Activated CD4-positive, alpha-beta T cell treated with anti-CD3 and anti-CD28 coated beads, Interleukin-2, Interleukin-4, amounts not matched to agents 100 ng/mL and 50 ng/mL, durations not matched to agents 16 hours and 8 hours (primary cell): ENCODE measurements around the gene SLC6A17.

Source experiments
- DNase-seq: peaks from one replicate; pipeline ENCODE4 v3.0.0-alpha.2; 2020; ENCODE audit warnings: low spot score

Gene SLC6A17

GRCh38 chr1:110223127-110223526 lies 72.8 kb downstream of the SLC6A17 start:
- no peak for DNase-seq

- DNase-seq: no peak
Observed at GRCh38 chr1:110223581-110223980, 73.3 kb downstream of the SLC6A17 start.

GRCh38 chr1:110224240-110224995 lies 74.1 kb downstream of the SLC6A17 start:
- no peak for DNase-seq

- no peak for DNase-seq
Observed at GRCh38 chr1:110225212-110225611, 74.9 kb downstream of the SLC6A17 start.

- no peak for DNase-seq
Observed at GRCh38 chr1:110225756-110226404, 75.6 kb downstream of the SLC6A17 start.

GRCh38 chr1:110227774-110228173 lies 77.5 kb downstream of the SLC6A17 start:
- no peak for DNase-seq

- DNase-seq: no peak
Observed at GRCh38 chr1:110228381-110228780, 78.1 kb downstream of the SLC6A17 start.

- DNase-seq: no peak
Observed at GRCh38 chr1:110228869-110229268, 78.6 kb downstream of the SLC6A17 start.

GRCh38 chr1:110229348-110230001 lies 79.2 kb downstream of the SLC6A17 start:
- no peak for DNase-seq

- no peak for DNase-seq
Observed at GRCh38 chr1:110230381-110231199, 80.3 kb downstream of the SLC6A17 start.

- DNase-seq: no peak
Observed at GRCh38 chr1:110233861-110234260, 83.6 kb downstream of the SLC6A17 start.

GRCh38 chr1:110234691-110235090 lies 84.4 kb downstream of the SLC6A17 start:
- DNase-seq: no peak

- DNase-seq: no peak
Observed at GRCh38 chr1:110235181-110235833, 85.0 kb downstream of the SLC6A17 start.

GRCh38 chr1:110235834-110236682 lies 85.8 kb downstream of the SLC6A17 start:
- peak; percentile 83 for DNase-seq

GRCh38 chr1:110237386-110238152 lies 87.3 kb downstream of the SLC6A17 start:
- no peak for DNase-seq

GRCh38 chr1:110239441-110240430 lies 89.4 kb downstream of the SLC6A17 start:
- DNase-seq: no peak

GRCh38 chr1:110240476-110241210 lies 90.3 kb downstream of the SLC6A17 start:
- DNase-seq: no peak

- DNase-seq: no peak
Observed at GRCh38 chr1:110241516-110241915, 91.2 kb downstream of the SLC6A17 start.
